ENCODE data around the gene GPSM1.

Gene GPSM1

DNA sequence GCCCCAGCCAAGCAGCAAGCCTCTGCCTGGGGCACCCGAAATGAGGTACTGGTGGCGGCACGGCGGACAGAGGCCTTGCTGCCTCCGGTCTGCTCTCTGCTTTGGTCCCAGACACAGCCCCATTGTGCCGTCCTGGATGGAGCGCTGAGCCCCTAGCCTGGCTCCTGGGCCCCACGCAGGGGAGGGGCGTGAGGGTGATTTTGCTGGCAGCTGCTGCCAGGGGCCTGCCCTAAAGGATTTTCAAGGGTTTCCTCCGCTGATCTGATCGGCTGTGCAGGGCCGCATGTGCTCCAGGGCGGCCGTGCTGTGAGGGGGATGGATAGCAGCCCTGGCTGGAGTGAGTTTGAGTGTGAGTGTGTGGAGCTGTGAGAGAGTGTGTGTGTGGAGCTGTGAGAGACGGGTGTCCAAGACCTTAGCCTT is 1.3 kb downstream of the GPSM1 start:
- Histone ChIP-seq H3K4me1 (ENCODE audit: control insufficient read depth, insufficient read depth, low read length) (peaks cover 23% of the 10 kb centered on the region), H3K4me3 (ENCODE audit: low read depth, low read length) (peak overlapping the region; percentile 65), H3K9me3 (ENCODE audit: control insufficient read depth, insufficient read depth, low read depth, low read length) (no peaks in the 10 kb centered on the region), H3K9ac (ENCODE audit: low read length) (peak overlapping the region; percentile 30), H3K27me3 (ENCODE audit: control insufficient read depth, insufficient read depth, low read length) (no peaks in the 10 kb centered on the region), H3K27ac (ENCODE audit: low read depth, low read length) (no peak overlapping the region), H3K36me3 (ENCODE audit: control insufficient read depth, insufficient read depth, low read length) (no peaks in the 10 kb centered on the region)

DNA sequence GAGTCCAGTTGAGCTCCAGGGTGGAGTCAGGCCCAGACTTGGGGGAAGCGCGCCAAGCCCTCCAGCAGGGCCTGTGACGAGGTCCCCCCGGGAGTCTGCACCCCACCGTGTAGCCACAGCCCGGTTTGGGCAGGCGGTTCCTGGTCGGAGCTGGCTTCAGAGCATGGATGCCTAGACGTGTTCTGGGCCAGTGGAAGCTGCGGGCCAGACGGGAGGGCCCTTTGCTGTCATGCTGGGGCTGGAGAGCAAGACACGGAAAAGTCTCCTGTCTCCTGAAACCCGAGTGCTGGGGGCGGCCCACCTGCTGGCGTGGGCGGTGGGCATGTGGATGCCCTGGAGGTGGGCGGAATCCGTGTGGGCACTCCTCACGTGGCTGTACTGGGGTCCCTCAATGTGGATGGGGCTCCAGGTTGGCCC is 1.9 kb downstream of the GPSM1 start:
- Histone ChIP-seq H3K9ac (ENCODE audit: low read length) (no peak overlapping the region), H3K4me1 (ENCODE audit: control insufficient read depth, insufficient read depth, low read length) (peaks cover 23% of the 10 kb centered on the region), H3K27me3 (ENCODE audit: control insufficient read depth, insufficient read depth, low read length) (no peaks in the 10 kb centered on the region), H3K27ac (ENCODE audit: low read depth, low read length) (no peak overlapping the region), H3K4me3 (ENCODE audit: low read depth, low read length) (0 out of 2 replicates have a peak overlapping the region, but pooled peaks have one; percentile 65), H3K36me3 (ENCODE audit: control insufficient read depth, insufficient read depth, low read length) (no peaks in the 10 kb centered on the region), H3K9me3 (ENCODE audit: control insufficient read depth, insufficient read depth, low read depth, low read length) (no peaks in the 10 kb centered on the region)

DNA sequence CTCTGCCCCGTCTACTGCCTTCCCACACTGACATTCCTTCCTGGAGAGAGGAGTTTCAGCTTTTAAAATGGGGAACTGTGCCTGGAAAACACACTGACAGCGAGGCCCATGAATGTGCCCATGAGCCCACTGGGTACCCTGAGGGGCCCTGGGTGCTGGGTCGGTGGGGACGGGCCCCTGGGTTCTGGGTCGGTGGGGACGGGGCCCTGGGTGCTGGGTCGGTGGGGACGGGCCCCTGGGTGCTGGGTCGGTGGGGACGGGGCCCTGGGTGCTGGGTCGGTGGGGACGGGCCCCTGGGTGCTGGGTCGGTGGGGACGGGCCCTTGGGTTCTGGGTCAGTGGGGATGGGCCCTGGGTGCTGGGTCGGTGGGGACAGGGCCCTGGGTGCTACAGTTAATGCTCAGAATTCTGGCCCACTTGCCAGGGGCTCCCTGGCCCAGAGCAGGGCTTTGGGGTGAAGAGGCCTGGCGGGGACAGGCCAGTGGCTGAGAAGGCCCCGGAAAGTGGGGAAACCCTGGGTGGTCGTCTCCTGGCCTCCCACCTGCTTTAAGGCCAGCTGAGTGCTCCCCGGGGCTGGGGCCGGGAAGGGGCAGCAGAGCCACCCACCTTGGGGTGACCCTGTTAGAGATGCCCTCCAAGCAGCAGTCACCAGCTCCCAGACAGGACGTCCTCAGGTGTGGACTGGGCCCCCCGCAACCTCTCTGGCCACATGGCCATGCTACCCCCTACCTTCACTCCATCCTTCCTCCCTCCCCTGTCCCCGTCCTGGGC is 2.5 kb downstream of the GPSM1 start:
- Histone ChIP-seq H3K27me3 (ENCODE audit: control insufficient read depth, insufficient read depth, low read length) (no peaks in the 10 kb centered on the region), H3K9ac (ENCODE audit: low read length) (no peak overlapping the region), H3K4me1 (ENCODE audit: control insufficient read depth, insufficient read depth, low read length) (peaks cover 23% of the 10 kb centered on the region), H3K4me3 (ENCODE audit: low read depth, low read length) (no peak overlapping the region), H3K9me3 (ENCODE audit: control insufficient read depth, insufficient read depth, low read depth, low read length) (no peaks in the 10 kb centered on the region), H3K27ac (ENCODE audit: low read depth, low read length) (no peak overlapping the region), H3K36me3 (ENCODE audit: control insufficient read depth, insufficient read depth, low read length) (no peaks in the 10 kb centered on the region)

DNA sequence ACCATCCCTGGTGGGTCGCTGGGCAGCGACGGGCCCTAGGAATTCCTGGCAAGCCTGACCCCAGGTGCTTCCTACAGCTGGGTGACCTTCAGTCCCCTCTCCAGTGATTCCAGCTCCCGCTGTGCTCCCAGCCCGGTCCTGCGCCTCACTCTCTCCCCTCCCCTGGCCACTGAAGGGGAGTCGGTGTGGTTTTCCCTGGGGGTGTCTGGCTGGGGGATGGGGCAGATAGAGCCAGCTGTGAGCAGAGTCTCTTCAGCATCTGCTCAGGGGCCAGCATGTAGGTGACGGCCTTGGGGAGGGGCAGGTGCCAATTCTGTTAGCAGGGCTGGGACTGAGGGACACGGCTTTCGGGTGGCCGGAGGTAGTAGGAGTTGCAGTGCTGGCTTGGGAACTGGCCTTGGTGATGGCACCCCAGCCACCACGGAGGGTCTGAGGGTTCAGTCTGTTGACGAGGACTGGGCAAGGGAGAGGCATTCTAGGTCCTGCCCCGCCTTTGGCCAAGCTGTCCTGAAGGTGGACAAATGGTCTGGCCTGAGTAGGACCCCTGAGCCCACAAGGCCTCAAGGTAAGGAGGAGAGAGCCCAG is 3.2 kb downstream of the GPSM1 start:
- Histone ChIP-seq H3K9ac (ENCODE audit: low read length) (no peak overlapping the region), H3K27me3 (ENCODE audit: control insufficient read depth, insufficient read depth, low read length) (no peaks in the 10 kb centered on the region), H3K36me3 (ENCODE audit: control insufficient read depth, insufficient read depth, low read length) (no peaks in the 10 kb centered on the region), H3K4me3 (ENCODE audit: low read depth, low read length) (no peak overlapping the region), H3K9me3 (ENCODE audit: control insufficient read depth, insufficient read depth, low read depth, low read length) (no peaks in the 10 kb centered on the region), H3K27ac (ENCODE audit: low read depth, low read length) (no peak overlapping the region), H3K4me1 (ENCODE audit: control insufficient read depth, insufficient read depth, low read length) (peaks cover 23% of the 10 kb centered on the region)

DNA sequence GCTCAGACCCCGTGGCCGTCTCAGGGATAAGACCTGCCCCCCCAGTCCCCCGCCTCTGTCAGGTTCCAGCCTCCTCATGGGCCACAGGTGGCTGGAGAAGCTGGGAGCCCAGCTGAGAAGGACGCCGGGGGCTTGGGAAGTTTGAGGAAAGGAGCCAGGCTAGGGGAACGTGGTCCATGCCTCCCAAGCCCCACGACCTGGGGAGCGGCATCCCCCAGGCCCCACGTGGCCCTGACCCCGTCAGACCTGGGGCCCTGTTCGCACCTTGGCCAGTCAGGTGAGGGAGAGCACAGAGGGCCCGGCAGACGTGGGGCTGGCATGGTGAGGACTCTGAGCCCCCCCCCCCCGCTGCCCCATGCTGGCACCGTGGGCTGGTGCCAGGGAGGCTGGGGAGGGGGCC is 3.7 kb downstream of the GPSM1 start:
- no peak overlapping the region for H3K4me3 ChIP-seq (ENCODE audit: low read depth, low read length)
- peaks cover 19% of the 10 kb centered on the region for H3K4me1 ChIP-seq (ENCODE audit: control insufficient read depth, insufficient read depth, low read length)
- no peaks in the 10 kb centered on the region for H3K9me3 ChIP-seq (ENCODE audit: control insufficient read depth, insufficient read depth, low read depth, low read length)
- H3K27me3 ChIP-seq (ENCODE audit: control insufficient read depth, insufficient read depth, low read length): no peaks in the 10 kb centered on the region
- H3K27ac ChIP-seq (ENCODE audit: low read depth, low read length): no peak overlapping the region
- no peaks in the 10 kb centered on the region for H3K36me3 ChIP-seq (ENCODE audit: control insufficient read depth, insufficient read depth, low read length)
- no peak overlapping the region for H3K9ac ChIP-seq (ENCODE audit: low read length)

DNA sequence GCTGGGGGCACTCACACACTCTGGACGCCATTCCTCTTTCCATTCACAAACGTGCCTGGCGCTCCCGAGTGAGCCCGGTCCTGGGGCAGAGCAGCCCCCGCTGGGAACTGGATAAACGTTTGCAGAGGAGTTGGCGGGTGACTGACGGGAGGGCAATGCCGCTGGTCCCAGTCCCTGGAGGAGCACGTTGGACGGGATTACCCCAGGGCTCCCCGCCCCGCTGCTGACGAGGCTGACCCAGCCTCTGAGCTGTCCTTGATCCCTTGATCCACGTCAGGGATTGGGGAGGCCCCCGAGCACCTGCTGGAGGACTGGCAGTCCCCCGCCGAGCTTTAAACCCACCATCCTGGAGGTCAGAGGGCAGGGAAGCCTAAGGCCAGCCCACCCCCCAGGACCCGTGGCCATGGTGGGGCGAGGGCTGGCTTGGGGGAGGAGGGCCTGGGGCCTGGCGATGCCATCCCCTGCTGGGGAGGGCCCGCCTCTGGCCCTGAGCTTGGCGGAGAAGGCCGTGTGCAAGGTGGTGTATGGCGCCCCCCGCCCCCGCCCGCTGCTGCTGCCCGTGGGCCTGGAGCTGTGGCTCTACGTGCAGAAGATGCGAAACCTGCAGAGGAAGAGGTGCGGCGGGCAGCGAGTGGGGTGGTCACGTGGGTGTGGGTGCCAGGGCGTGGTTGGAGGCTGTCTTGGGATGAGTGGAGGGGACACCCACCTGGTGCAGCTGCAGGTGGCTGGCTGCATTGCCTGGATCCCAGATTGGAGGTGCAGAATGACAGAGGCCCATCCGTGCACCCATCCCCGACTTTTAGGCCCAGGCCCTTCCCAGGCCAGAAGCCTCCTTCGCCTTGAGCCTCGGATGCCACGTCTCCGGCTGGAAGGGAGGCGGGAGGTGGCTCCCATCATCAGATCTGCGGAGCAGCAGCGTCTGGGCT is 4.5 kb downstream of the GPSM1 start:
- Histone ChIP-seq H3K9me3 (ENCODE audit: control insufficient read depth, insufficient read depth, low read depth, low read length) (no peaks in the 10 kb centered on the region), H3K9ac (ENCODE audit: low read length) (no peak overlapping the region), H3K36me3 (ENCODE audit: control insufficient read depth, insufficient read depth, low read length) (no peaks in the 10 kb centered on the region)

DNA sequence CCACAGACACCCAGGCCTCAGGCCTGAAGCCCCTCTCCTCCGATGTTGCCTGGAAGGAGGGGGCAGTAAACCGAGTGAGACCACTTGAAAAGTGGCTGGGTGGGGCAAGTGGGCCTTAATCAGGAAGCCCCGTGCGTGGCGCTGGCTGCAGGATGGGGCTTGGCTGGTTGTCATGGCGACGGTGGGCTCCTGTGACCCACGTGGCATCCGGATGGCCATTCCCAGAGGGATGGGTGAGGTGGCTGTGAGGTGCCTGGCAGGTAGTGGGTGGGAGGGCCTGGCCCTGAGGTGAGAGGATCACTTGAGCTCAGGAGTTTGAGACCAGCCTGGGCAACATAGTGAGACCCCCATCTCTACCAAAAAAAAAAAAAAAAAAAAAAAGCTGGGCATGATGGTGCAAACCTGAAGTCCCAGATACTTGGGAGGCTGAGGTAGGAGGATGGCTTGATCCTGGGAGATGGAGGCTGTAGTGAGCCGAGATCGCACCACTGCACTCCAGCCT is 5.2 kb downstream of the GPSM1 start:
- no peak overlapping the region for H3K27ac ChIP-seq (ENCODE audit: low read depth, low read length)
- H3K9me3 ChIP-seq (ENCODE audit: control insufficient read depth, insufficient read depth, low read depth, low read length): no peaks in the 10 kb centered on the region
- H3K4me1 ChIP-seq (ENCODE audit: control insufficient read depth, insufficient read depth, low read length): peaks cover 9% of the 10 kb centered on the region; the same call in 1 of the 2 replicates
- no peak overlapping the region for H3K4me3 ChIP-seq (ENCODE audit: low read depth, low read length)
- no peaks in the 10 kb centered on the region for H3K27me3 ChIP-seq (ENCODE audit: control insufficient read depth, insufficient read depth, low read length)
- H3K36me3 ChIP-seq (ENCODE audit: control insufficient read depth, insufficient read depth, low read length): peaks cover 5% of the 10 kb centered on the region; the same call in 1 of the 2 replicates
- H3K9ac ChIP-seq (ENCODE audit: low read length): no peak overlapping the region

More for the DNA sequence above, 4.5 kb downstream of the GPSM1 start:
- Histone ChIP-seq H3K27ac (ENCODE audit: low read depth, low read length) (no peak overlapping the region), H3K4me3 (ENCODE audit: low read depth, low read length) (no peak overlapping the region), H3K27me3 (ENCODE audit: control insufficient read depth, insufficient read depth, low read length) (no peaks in the 10 kb centered on the region), H3K4me1 (ENCODE audit: control insufficient read depth, insufficient read depth, low read length) (peaks cover 11% of the 10 kb centered on the region)

DNA sequence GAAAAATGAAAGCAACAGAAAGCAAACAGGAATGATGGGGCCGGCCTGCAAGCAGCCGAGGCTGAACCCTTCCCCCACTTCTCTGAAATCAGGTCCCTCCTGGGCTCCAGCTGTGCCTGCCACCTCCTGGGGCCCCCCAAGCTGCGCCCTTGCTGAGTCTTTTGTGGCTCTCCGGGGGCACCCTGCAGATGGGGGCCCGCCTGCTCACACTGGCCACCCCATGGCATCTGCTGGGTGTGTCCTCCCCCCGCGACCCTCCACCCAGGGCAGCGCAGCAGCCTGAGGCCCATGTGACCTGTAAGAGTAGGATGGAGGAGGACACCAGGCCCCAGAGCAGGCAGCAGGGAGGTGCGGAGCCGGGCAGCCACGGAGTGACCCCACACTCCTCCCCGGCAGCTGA is 5.7 kb downstream of the GPSM1 start:
- no peaks in the 10 kb centered on the region for H3K27me3 ChIP-seq (ENCODE audit: control insufficient read depth, insufficient read depth, low read length)
- no peak overlapping the region for H3K4me3 ChIP-seq (ENCODE audit: low read depth, low read length)
- no peak overlapping the region for H3K27ac ChIP-seq (ENCODE audit: low read depth, low read length)
- H3K36me3 ChIP-seq (ENCODE audit: control insufficient read depth, insufficient read depth, low read length): peaks cover 7% of the 10 kb centered on the region; the same call in 1 of the 2 replicates
- no peak overlapping the region for H3K9ac ChIP-seq (ENCODE audit: low read length)
- peaks cover 8% of the 10 kb centered on the region; the same call in 1 of the 2 replicates for H3K4me1 ChIP-seq (ENCODE audit: control insufficient read depth, insufficient read depth, low read length)
- no peaks in the 10 kb centered on the region for H3K9me3 ChIP-seq (ENCODE audit: control insufficient read depth, insufficient read depth, low read depth, low read length)

DNA sequence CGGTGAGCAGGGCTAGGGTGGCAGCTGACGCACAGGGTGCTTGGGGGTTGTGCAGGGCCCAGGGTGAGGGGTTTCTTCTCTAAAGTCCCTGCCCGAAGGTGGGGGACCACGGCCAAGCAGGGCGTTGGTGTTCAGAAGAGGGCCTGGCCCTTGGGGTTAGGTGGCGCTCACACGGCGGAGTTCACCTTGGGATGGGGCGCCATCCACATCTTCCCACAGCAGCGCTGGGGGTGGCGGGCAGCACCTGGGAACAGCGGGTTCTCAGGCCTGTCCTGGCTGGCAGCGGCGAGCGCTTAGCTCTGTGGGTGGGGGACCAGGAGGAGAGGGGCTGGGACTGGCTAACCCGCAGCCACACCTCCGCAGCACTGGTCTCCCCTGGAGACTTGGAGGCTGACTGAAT is 6.1 kb downstream of the GPSM1 start:
- H3K4me3 ChIP-seq (ENCODE audit: low read depth, low read length): no peak overlapping the region
- no peak overlapping the region for H3K27ac ChIP-seq (ENCODE audit: low read depth, low read length)
- no peaks in the 10 kb centered on the region for H3K27me3 ChIP-seq (ENCODE audit: control insufficient read depth, insufficient read depth, low read length)
- no peaks in the 10 kb centered on the region for H3K9me3 ChIP-seq (ENCODE audit: control insufficient read depth, insufficient read depth, low read depth, low read length)
- H3K4me1 ChIP-seq (ENCODE audit: control insufficient read depth, insufficient read depth, low read length): peaks cover 3% of the 10 kb centered on the region; the same call in 1 of the 2 replicates
- no peak overlapping the region for H3K9ac ChIP-seq (ENCODE audit: low read length)
- H3K36me3 ChIP-seq (ENCODE audit: control insufficient read depth, insufficient read depth, low read length): peaks cover 9% of the 10 kb centered on the region; the same call in 1 of the 2 replicates

DNA sequence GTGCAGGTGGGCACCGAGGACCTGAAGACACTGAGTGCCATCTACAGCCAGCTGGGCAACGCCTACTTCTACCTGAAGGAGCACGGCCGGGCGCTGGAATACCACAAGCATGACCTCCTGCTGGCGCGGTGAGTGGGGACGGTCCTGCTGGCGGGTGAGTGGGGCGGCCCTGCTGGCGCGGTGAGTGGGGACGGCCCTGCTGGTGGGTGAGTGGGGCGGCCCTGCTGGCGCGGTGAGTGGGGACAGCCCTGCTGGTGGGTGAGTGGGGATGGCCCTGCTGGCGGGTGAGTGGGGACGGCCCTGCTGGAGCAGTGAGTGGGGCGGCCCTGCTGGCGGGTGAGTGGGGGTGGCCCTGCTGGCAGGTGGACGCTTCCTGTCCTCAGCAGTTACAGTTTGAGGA is 7.2 kb downstream of the GPSM1 start:
- Histone ChIP-seq H3K9me3 (ENCODE audit: control insufficient read depth, insufficient read depth, low read depth, low read length) (no peaks in the 10 kb centered on the region), H3K9ac (ENCODE audit: low read length) (no peak overlapping the region), H3K27ac (ENCODE audit: low read depth, low read length) (no peak overlapping the region), H3K36me3 (ENCODE audit: control insufficient read depth, insufficient read depth, low read length) (peaks cover 10% of the 10 kb centered on the region; the same call in 1 of the 2 replicates), H3K4me1 (ENCODE audit: control insufficient read depth, insufficient read depth, low read length) (no peaks in the 10 kb centered on the region), H3K4me3 (ENCODE audit: low read depth, low read length) (no peak overlapping the region), H3K27me3 (ENCODE audit: control insufficient read depth, insufficient read depth, low read length) (no peaks in the 10 kb centered on the region)

All from HUES6 (cell line).